Stimulated activated CD4-positive, alpha-beta T cell treated with anti-CD3 and anti-CD28 coated beads, Interleukin-1b, Interleukin-23, amount 100 ng/mL, for 48 hours (primary cell): Measurements from ENCODE around the gene PBLD.
"Not testable (repeated sequence)": the region's sequence is repeated elsewhere in the genome, so short reads cannot be mapped to it uniquely, and the experiment has no call there.

Source experiments
- DNase-seq: peaks from one replicate; pipeline ENCODE4 v3.0.0-alpha.2; 2020

PBLD gene

DNA sequence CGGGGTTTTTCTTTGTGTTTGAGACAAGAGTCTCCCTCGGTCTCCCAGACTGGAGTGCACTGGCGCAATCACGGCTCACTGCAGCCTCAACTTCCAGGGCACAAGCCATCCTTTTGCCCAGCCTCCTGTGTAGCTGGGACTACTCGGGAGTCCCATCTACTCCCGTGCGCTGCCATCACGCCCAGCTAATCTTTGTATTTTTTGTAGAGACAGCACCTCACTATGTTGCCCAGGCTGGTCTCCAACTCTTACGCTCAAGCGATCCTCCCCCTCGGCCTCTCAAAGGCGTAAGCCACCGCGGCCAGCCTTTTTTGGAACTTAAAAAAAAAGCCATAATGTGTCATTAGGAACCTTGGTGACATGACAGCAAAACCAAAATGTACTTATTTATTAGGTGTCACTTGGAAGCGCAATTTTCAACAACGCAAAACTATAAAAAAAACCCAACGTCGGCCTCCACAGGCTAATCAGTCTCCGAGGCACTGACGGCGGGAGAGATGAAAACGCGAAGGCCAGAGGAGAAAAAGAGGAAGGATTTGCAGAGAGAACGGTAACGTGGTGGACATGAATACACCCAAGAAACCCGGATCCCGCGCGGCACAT lies 1.8 kb downstream of the PBLD start:
- peak; percentile 16 for DNase-seq

DNA sequence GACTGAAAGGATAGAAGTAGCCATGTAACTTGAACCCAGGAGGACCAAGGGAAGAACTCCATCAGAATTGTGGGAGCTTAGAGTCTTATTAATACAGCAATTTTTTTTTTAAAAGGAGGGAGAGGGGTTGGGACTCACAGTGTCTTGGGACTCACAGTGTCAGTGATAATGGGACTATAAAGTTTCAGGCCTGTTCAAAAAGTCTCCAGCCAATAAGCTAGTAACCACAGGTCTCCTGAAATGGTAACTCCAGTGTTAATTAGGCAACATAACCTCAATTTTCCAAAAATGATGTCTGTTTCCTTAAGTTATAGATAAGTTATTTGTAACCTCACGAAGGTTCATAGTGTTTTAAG lies 3.2 kb downstream of the PBLD start:
- no peak for DNase-seq

- DNase-seq, result no peak
These were observed 4.6 kb downstream of the PBLD start for GRCh38 chr10:68327889-68328786.

GRCh38 chr10:68324396-68324795 lies 8.3 kb downstream of the PBLD start:
- not testable (repeated sequence) for DNase-seq

GRCh38 chr10:68318331-68319059 lies 14.2 kb downstream of the PBLD start:
- DNase-seq, result no peak

- DNase-seq, result no peak
These were observed 17.1 kb downstream of the PBLD start for GRCh38 chr10:68315582-68315981.

- not testable (repeated sequence) for DNase-seq
These were observed 17.8 kb downstream of the PBLD start for GRCh38 chr10:68314930-68315329.

DNA sequence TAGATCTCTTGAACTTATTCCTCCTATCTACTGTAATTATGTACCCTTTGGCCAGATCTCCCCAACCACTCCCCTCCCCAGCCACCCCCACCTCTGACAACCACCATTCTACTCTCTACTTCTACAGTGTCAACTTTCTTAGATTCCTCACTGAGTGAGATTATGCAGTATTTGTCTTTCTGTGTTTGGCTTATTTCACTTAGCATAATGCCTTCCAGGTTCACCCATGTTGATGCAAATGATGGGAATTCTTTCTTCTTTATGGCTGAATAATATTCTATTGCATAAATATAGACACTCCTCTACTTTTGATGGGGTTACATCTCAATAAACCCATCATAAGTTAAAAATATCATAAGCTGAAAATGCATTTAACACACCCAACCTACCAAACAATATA lies 22.2 kb downstream of the PBLD start:
- no peak for DNase-seq

DNA sequence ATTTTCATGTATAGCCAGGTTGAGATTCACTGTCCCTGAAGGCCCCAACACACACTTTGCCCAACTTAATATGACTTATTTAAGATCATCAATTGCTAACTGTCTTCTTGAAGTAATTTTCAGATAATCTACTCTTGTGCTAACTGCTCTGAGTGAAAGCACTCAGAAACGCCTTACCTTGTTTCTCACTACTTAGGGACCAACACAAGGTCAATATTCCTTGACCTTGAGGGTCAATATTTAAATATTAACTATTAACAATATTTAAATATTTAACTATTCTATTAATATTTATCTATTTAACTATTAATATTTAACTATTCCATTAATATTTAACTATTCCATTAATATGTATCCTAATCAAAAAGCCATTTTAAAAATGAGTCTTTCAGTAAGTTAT lies 26.9 kb downstream of the PBLD start:
- DNase-seq, result no peak

DNA sequence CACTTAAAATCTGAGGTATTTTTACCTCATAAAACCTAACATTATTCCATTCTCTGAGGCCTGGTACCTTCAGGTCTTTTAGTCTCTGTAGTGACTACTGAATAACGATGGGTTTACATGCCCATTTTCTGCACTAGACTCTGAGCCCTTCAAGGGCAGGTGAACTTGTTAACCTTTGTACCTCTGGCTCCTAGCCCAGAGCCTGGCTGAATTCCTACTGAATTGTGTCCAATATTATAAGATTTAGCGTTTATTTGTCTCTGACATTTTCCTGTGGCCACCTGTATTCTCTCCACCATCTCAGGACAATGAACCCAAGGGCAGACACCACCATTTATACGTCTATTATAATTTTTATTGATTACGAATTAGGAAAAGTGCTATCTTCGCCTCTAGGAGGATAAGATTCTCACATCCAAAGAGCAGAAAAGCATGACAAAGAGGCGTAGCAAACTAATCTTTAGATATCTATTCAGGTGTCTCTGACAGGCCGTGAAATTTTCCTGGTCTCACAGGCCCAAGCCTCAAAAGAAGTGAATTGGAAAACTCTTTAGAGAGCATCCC lies 28.8 kb downstream of the PBLD start:
- DNase-seq, result no peak

DNA sequence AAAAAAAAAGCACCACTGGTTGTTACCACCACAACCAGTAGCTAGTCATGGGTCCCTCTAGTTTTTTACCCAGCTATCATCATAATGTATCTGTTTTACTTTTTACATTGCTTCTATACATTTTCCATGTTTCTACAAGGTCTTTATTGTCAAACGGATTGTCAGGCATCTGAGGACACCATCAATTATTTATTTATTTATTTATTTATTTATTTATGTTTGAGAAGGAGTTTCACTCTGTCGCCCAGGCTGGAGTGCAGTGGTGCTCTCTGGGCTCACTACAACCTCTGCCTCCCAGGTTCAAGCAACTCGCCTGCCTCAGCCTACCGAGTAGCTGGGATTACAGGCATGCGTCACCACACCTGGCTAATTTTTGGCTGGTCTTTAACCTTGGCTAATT lies 29.9 kb downstream of the PBLD start:
- DNase-seq, result no peak

- DNase-seq, result no peak
These were observed 30.3 kb downstream of the PBLD start for GRCh38 chr10:68302503-68302823.

- no peak for DNase-seq
These were observed 30.8 kb downstream of the PBLD start for GRCh38 chr10:68301790-68302502.

GRCh38 chr10:68301301-68301700 lies 31.4 kb downstream of the PBLD start:
- DNase-seq, result no peak

GRCh38 chr10:68296843-68297663 lies 35.7 kb downstream of the PBLD start:
- DNase-seq, result no peak

GRCh38 chr10:68290736-68291135 lies 42.0 kb downstream of the PBLD start:
- DNase-seq, result no peak

- no peak for DNase-seq
These were observed 44.0 kb downstream of the PBLD start for GRCh38 chr10:68288717-68289116.

DNA sequence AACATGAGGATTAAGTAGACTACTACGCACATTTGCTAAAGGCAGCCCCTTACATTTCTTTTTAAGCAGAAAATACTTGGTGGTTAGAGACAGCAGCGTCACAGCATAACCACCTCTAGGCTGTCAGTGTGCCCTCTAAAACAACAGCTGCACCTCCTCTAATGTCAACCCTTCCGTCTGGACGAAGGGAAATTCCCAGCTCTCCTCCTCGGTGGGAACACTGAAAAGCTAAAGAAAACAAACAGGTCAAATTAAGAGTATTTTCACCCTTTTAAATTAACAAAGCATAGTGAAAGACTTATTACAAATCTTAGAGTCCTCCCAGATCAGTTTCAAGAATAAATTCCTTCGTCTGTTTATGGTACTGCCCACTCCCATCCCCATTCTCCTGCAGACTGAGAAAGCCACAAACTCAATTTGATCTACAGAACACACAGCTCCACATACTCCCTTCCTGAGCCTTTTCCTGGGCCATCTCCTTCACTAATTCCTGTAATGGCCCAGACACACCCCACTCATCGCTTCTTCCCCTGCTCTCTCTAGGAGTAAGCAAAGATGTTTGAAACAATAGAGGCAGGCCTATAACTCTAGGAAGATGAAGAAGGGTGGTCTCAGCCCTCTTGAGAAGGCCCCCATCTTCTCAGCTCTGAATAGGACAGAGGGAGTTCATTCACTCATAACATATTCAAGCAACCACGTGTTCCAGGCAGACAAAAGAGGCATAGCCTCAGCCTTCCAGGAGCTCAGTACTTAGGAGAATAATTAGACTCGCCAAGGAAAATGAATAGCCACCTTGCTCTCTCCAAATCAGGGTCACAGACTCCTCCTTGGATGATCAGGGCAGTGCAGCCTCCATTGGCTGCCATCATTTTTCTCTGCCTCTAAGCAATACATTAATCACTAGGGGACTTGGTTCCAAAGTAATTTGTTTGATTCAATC lies 48.4 kb downstream of the PBLD start:
- DNase-seq, result no peak

GRCh38 chr10:68280758-68281157 lies 52.0 kb downstream of the PBLD start:
- DNase-seq, result no peak

DNA sequence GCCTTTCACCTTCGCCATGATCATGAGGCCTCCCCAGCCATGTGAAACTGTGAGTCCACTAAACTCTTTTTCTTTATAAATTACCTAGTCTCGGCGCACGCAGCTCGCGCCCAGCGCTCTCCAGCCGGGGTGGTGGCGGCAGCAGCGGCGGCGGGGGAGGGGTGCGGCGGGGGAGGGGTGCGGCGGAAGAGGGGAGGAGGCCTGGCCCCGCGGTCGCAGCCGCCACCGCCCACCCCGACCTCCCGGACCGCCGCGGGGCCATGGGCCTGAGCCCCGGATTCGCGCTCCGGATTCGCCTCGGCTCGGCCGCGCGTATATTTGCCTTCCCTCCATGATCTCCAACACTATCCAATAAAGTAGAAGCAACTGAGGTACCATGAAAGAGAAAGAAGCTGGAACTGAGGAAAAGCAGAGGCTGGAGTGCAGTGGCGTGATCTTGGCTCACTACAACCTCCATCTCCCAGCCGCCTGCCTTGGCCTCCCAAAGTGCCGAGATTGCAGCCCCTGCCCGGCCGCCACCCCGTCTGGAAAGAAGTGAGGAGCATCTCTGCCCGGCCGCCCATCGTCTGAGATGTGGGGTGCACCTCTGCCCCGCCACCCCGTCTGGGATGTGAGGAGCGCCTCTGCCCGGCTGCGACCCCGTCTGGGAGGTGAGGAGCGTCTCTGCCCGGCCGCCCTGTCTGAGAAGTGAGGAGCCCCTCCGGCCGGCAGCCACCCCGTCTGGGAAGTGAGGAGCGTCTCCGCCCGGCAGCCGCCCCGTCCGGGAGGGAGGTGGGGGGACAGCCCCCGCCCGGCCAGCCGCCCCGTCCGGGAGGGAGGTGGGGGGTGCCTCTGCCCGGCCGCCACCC lies 53.6 kb downstream of the PBLD start:
- not testable (repeated sequence) for DNase-seq
